ENCODE measurements around the gene DYNC2H1.

Gene DYNC2H1

GRCh38 chr11:103317118-103317517 is 207.9 kb downstream of the DYNC2H1 start:
- Histone ChIP-seq H3K27me3 (replicated peaks; ENCODE audit: control insufficient read depth, insufficient read depth, low read length) (no peaks in the 10 kb centered on the region), H3K4me3 (replicated peaks; ENCODE audit: low read depth, low read length) (no peak overlapping the region), H3K36me3 (ENCODE audit: control insufficient read depth, insufficient read depth, low read length) (no peaks in the 10 kb centered on the region)
- DNase-seq (ENCODE audit: extremely low read depth, insufficient read length) = no peak
- TF ChIP-seq CTCF (IDR thresholded peaks at IDR 0.05; ENCODE audit: insufficient read depth, low read length, poor library complexity, severe bottlenecking) = no peak

GRCh38 chr11:103322821-103323220 is 213.6 kb downstream of the DYNC2H1 start:
- no peak for TF ChIP-seq CTCF (IDR thresholded peaks at IDR 0.05; ENCODE audit: insufficient read depth, low read length, poor library complexity, severe bottlenecking)
- DNase-seq (ENCODE audit: extremely low read depth, insufficient read length) = no peak
- H3K4me3 ChIP-seq (replicated peaks; ENCODE audit: low read depth, low read length) = no peak overlapping the region
- H3K36me3 ChIP-seq (ENCODE audit: control insufficient read depth, insufficient read depth, low read length) = no peaks in the 10 kb centered on the region
- H3K27me3 ChIP-seq (replicated peaks; ENCODE audit: control insufficient read depth, insufficient read depth, low read length) = no peaks in the 10 kb centered on the region

- no peaks in the 10 kb centered on the region for H3K36me3 ChIP-seq (ENCODE audit: control insufficient read depth, insufficient read depth, low read length)
- no peak for DNase-seq (ENCODE audit: extremely low read depth, insufficient read length)
- TF ChIP-seq CTCF (IDR thresholded peaks at IDR 0.05; ENCODE audit: insufficient read depth, low read length, poor library complexity, severe bottlenecking) = no peak
Measured at GRCh38 chr11:103325686-103326069, 216.5 kb downstream of the DYNC2H1 start.

GRCh38 chr11:103326070-103326794 is 217.0 kb downstream of the DYNC2H1 start:
- no peaks in the 10 kb centered on the region for H3K36me3 ChIP-seq (ENCODE audit: control insufficient read depth, insufficient read depth, low read length)
- H3K27me3 ChIP-seq (replicated peaks; ENCODE audit: control insufficient read depth, insufficient read depth, low read length) = no peaks in the 10 kb centered on the region
- TF ChIP-seq CTCF (IDR thresholded peaks at IDR 0.05; ENCODE audit: insufficient read depth, low read length, poor library complexity, severe bottlenecking) = peak; percentile 78
- no peak for DNase-seq (ENCODE audit: extremely low read depth, insufficient read length)
- no peak overlapping the region for H3K4me3 ChIP-seq (replicated peaks; ENCODE audit: low read depth, low read length)

More at GRCh38 chr11:103325686-103326069, 216.5 kb downstream of the DYNC2H1 start:
- Histone ChIP-seq H3K27me3 (replicated peaks; ENCODE audit: control insufficient read depth, insufficient read depth, low read length) (no peaks in the 10 kb centered on the region), H3K4me3 (replicated peaks; ENCODE audit: low read depth, low read length) (no peak overlapping the region)

GRCh38 chr11:103327721-103328120 is 218.5 kb downstream of the DYNC2H1 start:
- DNase-seq (ENCODE audit: extremely low read depth, insufficient read length) = no peak
- H3K36me3 ChIP-seq (ENCODE audit: control insufficient read depth, insufficient read depth, low read length) = no peaks in the 10 kb centered on the region
- no peak overlapping the region for H3K4me3 ChIP-seq (replicated peaks; ENCODE audit: low read depth, low read length)
- no peaks in the 10 kb centered on the region for H3K27me3 ChIP-seq (replicated peaks; ENCODE audit: control insufficient read depth, insufficient read depth, low read length)
- TF ChIP-seq CTCF (IDR thresholded peaks at IDR 0.05; ENCODE audit: insufficient read depth, low read length, poor library complexity, severe bottlenecking) = no peak

GRCh38 chr11:103332409-103332808 is 223.2 kb downstream of the DYNC2H1 start:
- TF ChIP-seq CTCF (IDR thresholded peaks at IDR 0.05; ENCODE audit: insufficient read depth, low read length, poor library complexity, severe bottlenecking) = no peak
- Histone ChIP-seq H3K4me3 (replicated peaks; ENCODE audit: low read depth, low read length) (no peak overlapping the region), H3K36me3 (ENCODE audit: control insufficient read depth, insufficient read depth, low read length) (no peaks in the 10 kb centered on the region), H3K27me3 (replicated peaks; ENCODE audit: control insufficient read depth, insufficient read depth, low read length) (no peaks in the 10 kb centered on the region)
- DNase-seq (ENCODE audit: extremely low read depth, insufficient read length) = no peak

All from GM06990 (cell line).